ENCODE data around the gene ANKRD63. TPM values are rescaled to one million over a fixed set of nuclear protein-coding genes. Genes with fewer than 3 reads are reported as not detected.

ANKRD63 gene
- polyA plus RNA-seq, 1 of the 3 experiments (the other 2 are of a cell fraction): not detected

- no peak overlapping the region for H3K4me3 ChIP-seq (ENCODE audit: low read depth in 2 of 2, low read length in 1 of 2)
- no peaks in the 10 kb centered on the region for H3K79me2 ChIP-seq (ENCODE audit: insufficient read depth)
- WGBS (ENCODE audit: low lambda C conversion rate): 96% methylated on average over 9 of the region's 10 CpGs
- no peak for DNase-seq
- H3K4me2 ChIP-seq: no peak overlapping the region
- H3F3A ChIP-seq (replicated peaks; ENCODE audit: insufficient read depth): peaks cover 4% of the 10 kb centered on the region
- no peak overlapping the region for H3K27ac ChIP-seq (ENCODE audit: low read depth in 2 of 2, low read length in 1 of 2)
- no peak overlapping the region for H2AFZ ChIP-seq (ENCODE audit: low read depth)
- no peaks in the 10 kb centered on the region for H3K9me2 ChIP-seq
- POLR2A ChIA-PET: interaction anchor here (1.5 to 1.8 kb wide), 2 partner anchors 10 to 39 kb away, joined by 3 to 4 read pairs; no protein-coding TSS in a partner anchor
- H3K27me3 ChIP-seq (ENCODE audit: insufficient read depth): peaks cover 8% of the 10 kb centered on the region
- H3K36me3 ChIP-seq (replicated peaks in 1 of 2; ENCODE audit: control insufficient read depth in 1 of 2, insufficient read depth in 2 of 2, low read length in 1 of 2): no peaks in the 10 kb centered on the region
- peaks cover 5 to 24% of the 10 kb centered on the region in 2 experiments; a peak in 2 of 4 replicates for H3K4me1 ChIP-seq (ENCODE audit: control insufficient read depth in 1 of 2, insufficient read depth in 2 of 2, low read depth in 1 of 2, low read length in 1 of 2)
- H4K20me1 ChIP-seq (ENCODE audit: insufficient read depth): peaks cover 5% of the 10 kb centered on the region; the same call in 1 of the 2 replicates
- TF ChIP-seq EZH2phosphoT487 (IDR thresholded peaks at IDR 0.05; ENCODE audit: borderline replicate concordance, low read depth) (no peak), JUND (IDR thresholded peaks at IDR 0.05) (no peak), ELF1 (IDR thresholded peaks at IDR 0.05) (no peak), NFIC (IDR thresholded peaks at IDR 0.05; ENCODE audit: borderline replicate concordance) (no peak), YY1 (IDR thresholded peaks at IDR 0.05; ENCODE audit: low read depth) (no peak), POLR2AphosphoS5 (IDR thresholded peaks at IDR 0.05; ENCODE audit: low read depth, low read length) (no peak), RAD21 (IDR thresholded peaks at IDR 0.05; ENCODE audit: low read length) (no peak), REST (IDR thresholded peaks at IDR 0.05; ENCODE audit: low read depth, low read length) (no peak), USF2 (IDR thresholded peaks at IDR 0.05; ENCODE audit: borderline replicate concordance, low read depth, low read length) (no peak), FOXJ3 (CRISPR knock-in tag; IDR thresholded peaks at IDR 0.05) (no peak)
- H3K9me3 ChIP-seq: no peaks in the 10 kb centered on the region
- no peak overlapping the region for H3K9ac ChIP-seq
- CTCF ChIA-PET: interaction anchor here (0.5 to 34.5 kb wide), 10 partner anchors 9 to 195 kb away, joined by 3 to 720 read pairs (median 4); partner anchors contain the start of genes ANKRD63 and PLCB2
Observed at GRCh38 chr15:40240619-40241221, 42.1 kb downstream of the ANKRD63 start.

All from SK-N-SH (cell line).